ENCODE data around the gene SCAF4. TPM values are rescaled to one million over a fixed set of nuclear protein-coding genes. Genes with fewer than 3 reads are reported as not detected.

The SCAF4 gene
- total RNA-seq, 4 donors from 2014 or later = 12.1 to 18.8 (median 15.2) TPM

- 57% methylated on average over 2 of the region's 2 CpGs for WGBS
- intact Hi-C loops (cut with DNase I) = no loop called here
- no peaks in the 10 kb centered on the region for H3K27me3 ChIP-seq
- H3K4me3 ChIP-seq = no peak overlapping the region
- H3K36me3 ChIP-seq = no peaks in the 10 kb centered on the region
- H3K9me3 ChIP-seq = no peaks in the 10 kb centered on the region
- no peak for DNase-seq (ENCODE audit: extremely low spot score)
- TF ChIP-seq CTCF (IDR thresholded peaks at IDR 0.05) = no peak
- peaks cover 21 to 63% (median 60%) of the 10 kb centered on the region in 4 donors for H3K4me1 ChIP-seq
- H3K27ac ChIP-seq (replicated peaks in 1 of 4) = no peak overlapping the region
These were observed 11.6 kb downstream of the SCAF4 start for GRCh38 chr21:31720330-31720729.

GRCh38 chr21:31716106-31716505, 15.8 kb downstream of the SCAF4 start:
- no peak for DNase-seq (ENCODE audit: extremely low spot score)
- Histone ChIP-seq H3K27ac (replicated peaks in 1 of 4) (no peak overlapping the region), H3K27me3 (no peaks in the 10 kb centered on the region), H3K9me3 (no peaks in the 10 kb centered on the region), H3K4me3 (no peak overlapping the region), H3K36me3 (no peaks in the 10 kb centered on the region), H3K4me1 (peaks cover 25 to 71% (median 66%) of the 10 kb centered on the region in 4 donors)
- TF ChIP-seq POLR2AphosphoS5 (IDR thresholded peaks at IDR 0.05) = no peak
- no peak for TF ChIP-seq CTCF (IDR thresholded peaks at IDR 0.05)
- TF ChIP-seq EP300 (IDR thresholded peaks at IDR 0.05) = no peak
- TF ChIP-seq POLR2A (IDR thresholded peaks at IDR 0.05; ENCODE audit: low read depth) = no peak
- intact Hi-C loops (cut with DNase I) = no loop called here
- 76% methylated on average over 2 of the region's 2 CpGs for WGBS

- Histone ChIP-seq H3K9me3 (no peaks in the 10 kb centered on the region), H3K36me3 (no peaks in the 10 kb centered on the region), H3K27me3 (no peaks in the 10 kb centered on the region), H3K4me3 (no peak overlapping the region), H3K27ac (replicated peaks in 1 of 4) (no peak overlapping the region), H3K4me1 (peaks cover 34 to 76% (median 66%) of the 10 kb centered on the region in 4 donors)
- no peak for DNase-seq (ENCODE audit: extremely low spot score)
- intact Hi-C loops (cut with DNase I) = no loop called here
- TF ChIP-seq EP300 (IDR thresholded peaks at IDR 0.05) (no peak), POLR2A (IDR thresholded peaks at IDR 0.05; ENCODE audit: low read depth) (no peak), POLR2AphosphoS5 (IDR thresholded peaks at IDR 0.05) (no peak), CTCF (IDR thresholded peaks at IDR 0.05) (no peak)
- WGBS = 87% methylated on average over 5 of the region's 5 CpGs
These were observed 17.1 kb downstream of the SCAF4 start for GRCh38 chr21:31714741-31715365.

- intact Hi-C loops (cut with DNase I) = no loop called here
- no peak overlapping the region for H3K27ac ChIP-seq (replicated peaks in 1 of 4)
- H3K4me1 ChIP-seq = peaks cover 39 to 79% (median 70%) of the 10 kb centered on the region in 4 donors
- no peaks in the 10 kb centered on the region for H3K27me3 ChIP-seq
- 87% methylated on average over 5 of the region's 5 CpGs for WGBS
- no peak for DNase-seq (ENCODE audit: extremely low spot score)
- H3K4me3 ChIP-seq = no peak overlapping the region
- H3K36me3 ChIP-seq = no peaks in the 10 kb centered on the region
- H3K9me3 ChIP-seq = no peaks in the 10 kb centered on the region
- TF ChIP-seq POLR2AphosphoS5 (IDR thresholded peaks at IDR 0.05) = no peak
- TF ChIP-seq POLR2A (IDR thresholded peaks at IDR 0.05; ENCODE audit: low read depth) = no peak
- no peak for TF ChIP-seq CTCF (IDR thresholded peaks at IDR 0.05)
- TF ChIP-seq EP300 (IDR thresholded peaks at IDR 0.05) = no peak
These were observed 17.8 kb downstream of the SCAF4 start for GRCh38 chr21:31713973-31714740.

All from esophagus muscularis mucosa (tissue), 4 donors.